Osteoblast (primary cell): ENCODE data around the gene ARHGEF28. TPM values are rescaled to one million over a fixed set of nuclear protein-coding genes. Genes with fewer than 3 reads are reported as not detected.

ENCODE experiments used
- DNase-seq: peaks from one replicate; pipeline ENCODE4 v3.0.0; 2011; ENCODE audit warnings: low spot score, mixed read lengths; ENCODE audit not compliant: insufficient read length; ENCODE audit errors: missing footprints
- H2AFZ ChIP-seq: 2 replicates; pipeline ENCODE4 v1.6.0; 2011; ENCODE audit warnings: mild to moderate bottlenecking, low read length
- H3K27ac ChIP-seq: 2 replicates; pipeline ENCODE4 v1.5.1; 2011; ENCODE audit warnings: mild to moderate bottlenecking, low read depth, low read length, moderate library complexity
- H3K27me3 ChIP-seq: 2 replicates; pipeline ENCODE4 v1.6.0; 2012; ENCODE audit warnings: mild to moderate bottlenecking, control low read depth, inconsistent platforms, low read length, moderate library complexity; ENCODE audit not compliant: insufficient read depth
- H3K36me3 ChIP-seq: 2 replicates; pipeline ENCODE4 v1.5.1; 2011; ENCODE audit warnings: mild to moderate bottlenecking, low read length, control low read depth, moderate library complexity; ENCODE audit not compliant: insufficient read depth
- H3K4me1 ChIP-seq: 2 replicates; pipeline ENCODE4 v1.5.1; 2011; ENCODE audit warnings: mild to moderate bottlenecking, low read length, control low read depth, moderate library complexity; ENCODE audit not compliant: insufficient read depth
- H3K4me2 ChIP-seq: 2 replicates; pipeline ENCODE4 v1.6.0; 2011; ENCODE audit warnings: mild to moderate bottlenecking, low read length; ENCODE audit not compliant: insufficient read depth
- H3K4me3 ChIP-seq: fragments of 200-600 bp; sonication (generic); 3 replicates; pipeline ENCODE4 v1.5.1; 2012; ENCODE audit warnings: mild to moderate bottlenecking, low read length, inconsistent platforms; ENCODE audit not compliant: insufficient read depth
- H3K79me2 ChIP-seq: 2 replicates; pipeline ENCODE4 v1.6.0; 2012; ENCODE audit warnings: mild to moderate bottlenecking, low read length, control low read depth, inconsistent platforms; ENCODE audit not compliant: insufficient read depth
- H3K9me3 ChIP-seq: 2 replicates; pipeline ENCODE4 v1.5.1; 2011; ENCODE audit warnings: low read depth, low read length, control low read depth
- H4K20me1 ChIP-seq: 2 replicates; pipeline ENCODE4 v1.6.0; 2012; ENCODE audit warnings: mild to moderate bottlenecking, low read length, control low read depth; ENCODE audit not compliant: insufficient read depth
- CTCF ChIP-seq: IDR thresholded peaks from 2 replicates; pipeline ENCODE4 v1.5.1; 2011; ENCODE audit warnings: mild to moderate bottlenecking, low read depth, low read length, moderate library complexity; ENCODE audit errors: extremely low read depth
- total RNA-seq: library from RNA; depleted of rRNA; stranded (reverse); fragments of >200 nt; gene quantifications from 2 replicates; pipeline ENCODE4 v1.2.3, GENCODE V29; 2012

The ARHGEF28 gene
- total RNA-seq, 1 donor = 64.4 TPM

- TF ChIP-seq CTCF = no peak
- Histone ChIP-seq H3K4me1 (peaks cover 18% of the 10 kb centered on the region), H3K4me2 (no peak overlapping the region), H3K79me2 (peaks cover 28% of the 10 kb centered on the region), H3K27me3 (no peaks in the 10 kb centered on the region), H3K36me3 (no peaks in the 10 kb centered on the region), H2AFZ (no peak overlapping the region), H4K20me1 (no peaks in the 10 kb centered on the region), H3K27ac (no peak overlapping the region), H3K9me3 (no peaks in the 10 kb centered on the region), H3K4me3 (no peak overlapping the region)
- no peak for DNase-seq
Measured at GRCh38 chr5:73698011-73698410, 72.0 kb downstream of the ARHGEF28 start.

- Histone ChIP-seq H4K20me1 (no peaks in the 10 kb centered on the region), H3K4me2 (no peak overlapping the region), H3K4me3 (no peak overlapping the region), H3K36me3 (no peaks in the 10 kb centered on the region), H3K9me3 (no peaks in the 10 kb centered on the region), H3K4me1 (no peaks in the 10 kb centered on the region), H3K79me2 (peaks cover 8% of the 10 kb centered on the region), H3K27ac (no peak overlapping the region), H3K27me3 (no peaks in the 10 kb centered on the region), H2AFZ (no peak overlapping the region)
- no peak for DNase-seq
- TF ChIP-seq CTCF = no peak
Measured at GRCh38 chr5:73701566-73701965, 75.6 kb downstream of the ARHGEF28 start.

- H3K36me3 ChIP-seq = no peaks in the 10 kb centered on the region
- no peak for TF ChIP-seq CTCF
- no peak overlapping the region for H3K4me2 ChIP-seq
- H3K27me3 ChIP-seq = no peaks in the 10 kb centered on the region
- H4K20me1 ChIP-seq = no peaks in the 10 kb centered on the region
- no peak overlapping the region for H2AFZ ChIP-seq
- DNase-seq = no peak
- peaks cover 4% of the 10 kb centered on the region for H3K4me1 ChIP-seq
- no peak overlapping the region for H3K27ac ChIP-seq
- peaks cover 11% of the 10 kb centered on the region for H3K79me2 ChIP-seq
- H3K9me3 ChIP-seq = no peaks in the 10 kb centered on the region
- no peak overlapping the region for H3K4me3 ChIP-seq
Measured at GRCh38 chr5:73702534-73702933, 76.5 kb downstream of the ARHGEF28 start.

- Histone ChIP-seq H4K20me1 (no peaks in the 10 kb centered on the region), H2AFZ (no peak overlapping the region), H3K4me3 (no peak overlapping the region), H3K79me2 (peaks cover 9% of the 10 kb centered on the region), H3K36me3 (no peaks in the 10 kb centered on the region), H3K27ac (no peak overlapping the region), H3K9me3 (no peaks in the 10 kb centered on the region), H3K4me1 (peaks cover 4% of the 10 kb centered on the region), H3K27me3 (no peaks in the 10 kb centered on the region), H3K4me2 (no peak overlapping the region)
- TF ChIP-seq CTCF = no peak
- DNase-seq = no peak
Measured at GRCh38 chr5:73702951-73703350, 77.0 kb downstream of the ARHGEF28 start.
